Measurements from ENCODE around the gene UBL5.
A peak's percentile ranks its signal among the peaks of the same experiment; 100 is the strongest.
"Not testable (repeated sequence)": the region's sequence is repeated elsewhere in the genome, so short reads cannot be mapped to it uniquely, and the experiment has no call there.

Gene UBL5

DNA sequence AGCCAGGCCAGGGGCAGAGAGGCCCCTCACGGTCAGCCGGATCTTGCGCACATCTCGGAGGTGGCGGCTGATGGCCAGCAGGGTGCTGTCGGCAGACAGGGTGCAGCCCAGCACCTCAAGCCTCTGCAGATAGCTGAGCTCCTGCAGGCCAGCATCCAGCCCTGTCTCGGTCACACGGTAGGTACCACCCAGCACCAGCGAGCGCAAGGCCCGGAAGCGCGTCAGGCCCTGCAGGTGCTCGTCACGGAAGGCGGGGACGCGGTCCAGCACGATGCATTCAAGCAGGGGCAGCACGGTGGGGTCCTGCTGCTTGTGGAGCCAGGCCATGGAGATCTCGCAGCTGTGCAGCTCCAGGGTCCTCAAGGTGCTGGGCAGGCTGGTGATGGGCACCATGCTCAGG is 16.6 kb upstream of the UBL5 start:
- no peak for DNase-seq (ENCODE audit: low read depth)

DNA sequence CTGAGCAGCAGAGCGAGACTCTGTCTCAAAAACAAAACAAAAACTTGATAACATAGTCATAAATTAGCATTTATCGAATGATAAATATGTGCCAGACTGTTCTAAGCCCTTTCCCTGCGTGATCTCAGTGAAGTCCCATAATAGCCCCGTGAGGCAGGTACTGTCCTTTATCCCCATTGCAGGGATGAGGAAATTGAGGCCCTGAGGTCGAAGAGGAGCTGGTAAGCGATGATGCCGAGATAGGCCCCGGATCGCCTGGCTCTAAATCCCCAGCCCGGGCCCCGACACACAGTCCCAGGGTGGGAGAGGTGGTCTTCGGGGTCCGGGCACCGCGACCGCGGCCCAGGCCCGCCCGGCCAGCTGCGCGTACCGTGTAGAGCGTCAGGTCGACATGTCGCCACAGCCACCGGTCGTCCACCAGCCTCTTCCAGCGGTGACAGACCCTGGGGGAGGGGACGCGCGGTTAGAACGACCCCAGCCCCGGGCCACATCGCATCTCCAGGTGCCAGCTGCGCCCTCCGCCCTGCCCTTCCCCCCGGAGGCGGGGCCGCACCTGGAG is 9.5 kb upstream of the UBL5 start:
- no peak for DNase-seq (ENCODE audit: low read depth)

DNA sequence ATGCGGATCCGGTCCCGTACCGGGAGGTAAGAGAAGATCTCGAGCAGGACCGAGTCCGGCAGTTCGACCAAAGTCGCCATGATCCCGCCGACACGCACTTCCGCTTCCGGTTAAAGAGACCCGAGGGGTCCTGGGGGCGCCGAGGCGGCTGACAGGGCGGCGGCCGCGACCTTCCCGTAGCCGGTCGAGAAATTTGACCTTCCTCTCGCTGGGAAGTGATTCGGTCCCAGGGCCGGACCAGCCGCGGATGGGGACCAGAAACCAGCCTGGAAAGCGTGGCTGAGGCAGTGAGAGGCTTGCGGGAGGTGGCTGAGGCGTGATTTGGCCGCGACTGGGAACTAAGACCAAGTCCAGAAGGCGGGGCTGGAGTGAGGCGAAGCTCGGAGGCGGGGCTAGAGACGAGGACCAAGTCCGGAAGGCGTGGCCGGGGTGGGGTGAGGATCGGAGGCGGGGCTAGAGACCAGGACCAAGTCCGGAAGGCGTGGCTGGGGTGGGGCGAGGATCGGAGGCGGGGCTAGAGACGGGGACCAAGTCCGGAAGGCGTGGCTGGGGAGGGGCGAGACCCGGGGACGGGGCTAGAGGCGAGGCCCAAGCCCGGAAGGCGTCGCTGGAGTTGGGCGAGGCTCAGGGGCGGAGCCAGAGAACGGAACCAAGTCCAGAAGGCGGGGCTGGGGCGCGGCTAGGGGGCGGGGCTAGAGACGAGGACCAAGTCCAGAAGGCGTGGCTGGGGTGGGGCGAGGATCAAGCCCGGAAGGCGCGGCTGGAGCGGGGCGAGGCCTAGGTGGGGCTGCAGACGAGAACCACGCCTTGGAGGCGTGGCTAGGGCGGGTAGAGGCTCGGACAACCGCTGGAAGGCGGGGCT is 8.8 kb upstream of the UBL5 start, which contains the start of gene FBXL12:
Gene FBXL12, minus strand, starts transcription at position 346 of the 862 bp plus-strand sequence. Its CDS starts 266 bp downstream, at position 80.
- peak; percentile 99 for DNase-seq (ENCODE audit: low read depth)

DNA sequence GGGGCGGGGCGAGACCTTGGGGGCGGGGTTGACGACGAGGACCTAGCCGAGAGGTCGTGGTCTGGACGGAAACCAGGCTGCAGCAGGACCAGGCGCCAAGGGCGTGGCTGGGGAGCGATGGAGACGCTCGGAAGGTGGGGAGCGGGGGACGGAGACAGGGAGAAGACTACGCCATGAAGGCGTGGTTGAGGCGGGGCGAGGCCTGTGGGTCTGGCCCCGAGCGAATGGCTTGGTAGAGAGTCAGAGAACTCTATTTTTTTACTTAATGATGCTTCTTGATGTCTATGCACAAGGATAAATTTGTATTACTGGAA is 8.2 kb upstream of the UBL5 start:
- no peak for DNase-seq (ENCODE audit: low read depth)

GRCh38 chr19:9820034-9820433 is 7.7 kb upstream of the UBL5 start:
- DNase-seq (ENCODE audit: low read depth): not testable (repeated sequence)

DNA sequence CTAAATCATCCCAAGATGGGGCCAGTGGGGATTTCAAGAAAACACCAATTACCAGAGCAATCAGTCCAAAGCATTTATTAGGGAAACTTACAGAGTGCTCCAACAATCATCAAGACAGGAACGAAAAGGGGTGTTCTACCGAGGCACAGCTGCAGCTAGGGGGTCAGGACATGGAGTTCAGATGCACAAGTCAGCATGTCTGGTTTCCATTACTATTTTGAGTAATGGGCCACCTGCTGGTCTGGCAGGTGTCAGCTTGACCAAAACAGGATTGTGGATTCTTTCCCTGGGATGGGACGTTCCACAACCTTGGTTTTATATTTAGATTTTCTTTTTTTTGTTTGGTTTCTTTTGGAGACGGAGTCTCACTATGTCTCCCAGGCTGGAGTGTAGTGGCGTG is 3.9 kb upstream of the UBL5 start:
- no peak for DNase-seq (ENCODE audit: low read depth)

- DNase-seq (ENCODE audit: low read depth): no peak
These were observed 889 bp downstream of the UBL5 start for GRCh38 chr19:9828551-9829063.

GRCh38 chr19:9834307-9834725 is 6.6 kb downstream of the UBL5 start:
- DNase-seq (ENCODE audit: low read depth): no peak

GRCh38 chr19:9834726-9835506 is 7.2 kb downstream of the UBL5 start, which contains the start of gene PIN1:
PIN1 (plus strand) TSS chr19:9835318; CDS start chr19:9835345, 27 bp downstream.
- DNase-seq (ENCODE audit: low read depth): peak; percentile 98

- DNase-seq (ENCODE audit: low read depth): no peak
These were observed 7.8 kb downstream of the UBL5 start for GRCh38 chr19:9835507-9835949.

DNA sequence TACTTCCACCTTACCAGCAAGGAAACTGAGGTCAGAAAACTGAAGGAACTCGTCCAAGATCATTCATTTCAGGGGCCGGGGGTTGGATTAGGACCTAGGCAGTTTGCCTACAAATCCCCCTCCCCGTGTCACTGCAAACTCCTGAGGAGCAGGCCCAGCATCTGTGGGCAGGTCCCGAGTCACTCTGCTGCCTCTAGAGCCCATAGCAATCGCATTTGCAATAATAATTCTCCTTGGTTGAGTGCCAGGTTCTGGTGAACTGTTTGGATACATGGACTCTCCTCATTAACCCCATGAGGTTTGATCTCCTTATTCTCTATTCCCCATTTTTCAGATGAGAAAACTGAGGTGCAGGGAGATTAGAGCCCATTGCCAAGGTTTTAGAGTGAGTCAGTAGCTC is 8.3 kb downstream of the UBL5 start:
- DNase-seq (ENCODE audit: low read depth): peak; percentile 15

GRCh38 chr19:9838324-9838723 is 10.6 kb downstream of the UBL5 start:
- DNase-seq (ENCODE audit: low read depth): no peak

DNA sequence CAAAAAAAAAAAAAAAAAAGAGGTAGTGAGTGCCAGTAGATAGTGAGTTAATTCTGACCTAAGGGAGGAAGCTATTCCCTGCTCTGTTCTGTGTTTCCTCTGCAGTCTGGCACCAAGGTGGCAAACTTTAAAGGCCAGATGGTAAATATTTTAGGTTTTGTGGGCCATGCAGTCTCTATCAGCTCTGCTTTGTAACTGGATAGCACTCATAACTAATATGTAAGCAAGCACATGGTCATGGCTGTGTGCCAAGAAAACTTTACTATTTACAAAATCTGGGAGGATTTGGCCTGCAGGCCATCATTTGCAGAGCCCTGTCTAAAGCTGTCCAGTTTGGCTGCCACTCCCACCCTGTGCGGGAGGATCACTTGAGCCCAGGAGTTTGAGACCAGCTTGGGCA is 11.7 kb downstream of the UBL5 start:
- no peak for DNase-seq (ENCODE audit: low read depth)

GRCh38 chr19:9842834-9843625 is 15.3 kb downstream of the UBL5 start:
- DNase-seq (ENCODE audit: low read depth): no peak

- not testable (repeated sequence) for DNase-seq (ENCODE audit: low read depth)
These were observed 16.0 kb downstream of the UBL5 start for GRCh38 chr19:9843626-9844273.

DNA sequence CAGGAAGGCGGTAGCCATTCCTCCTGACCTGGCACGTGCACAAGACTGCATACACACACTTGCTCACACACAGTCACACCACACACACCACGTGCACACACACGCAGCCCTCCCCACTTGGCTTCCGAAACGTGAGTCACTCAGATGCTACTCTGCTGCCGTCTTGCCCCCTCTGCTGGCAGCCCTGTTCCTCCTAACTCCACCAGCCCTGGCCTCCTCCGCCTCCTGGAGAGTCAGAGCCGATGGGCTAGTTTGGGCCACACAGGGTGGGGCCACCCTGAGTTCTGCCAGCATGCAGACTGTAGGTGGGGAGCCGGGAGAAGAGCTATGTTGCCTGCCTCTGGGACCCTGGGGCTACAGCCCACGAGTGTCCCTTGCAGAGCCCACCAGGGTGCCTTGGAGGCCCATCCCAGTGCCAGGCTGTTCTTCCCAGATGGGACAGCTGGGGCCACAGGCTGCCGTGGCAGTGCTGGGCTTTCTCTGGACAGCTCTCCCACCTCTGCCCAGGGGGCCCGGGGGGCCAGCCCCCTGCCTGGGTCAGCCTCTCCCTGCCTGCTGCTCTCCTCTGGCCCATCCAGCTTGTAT is 19.5 kb downstream of the UBL5 start:
- peak; percentile 84 for DNase-seq (ENCODE audit: low read depth)

- DNase-seq (ENCODE audit: low read depth): no peak
These were observed 20.3 kb downstream of the UBL5 start for GRCh38 chr19:9848060-9848459.

DNA sequence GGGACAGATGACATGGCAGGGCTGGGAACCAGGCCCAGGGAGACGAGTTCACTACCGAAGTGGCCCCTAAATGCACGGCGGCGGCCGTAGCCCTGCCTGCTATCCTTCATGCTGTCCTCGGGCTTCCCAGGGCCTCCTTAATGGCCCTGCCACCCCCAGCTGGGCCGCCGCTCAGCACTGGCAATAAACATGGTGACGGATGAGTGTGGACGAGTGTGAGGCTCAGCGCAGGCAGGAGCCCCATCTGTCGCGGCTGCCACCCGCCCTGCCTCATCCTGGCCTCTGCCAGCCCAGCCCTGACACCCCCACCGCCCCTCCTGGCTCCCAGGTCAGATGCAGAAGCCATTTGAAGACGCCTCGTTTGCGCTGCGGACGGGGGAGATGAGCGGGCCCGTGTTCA is 21.0 kb downstream of the UBL5 start:
- no peak for DNase-seq (ENCODE audit: low read depth)

- DNase-seq (ENCODE audit: low read depth): no peak
These were observed 22.1 kb downstream of the UBL5 start for GRCh38 chr19:9849791-9850190.

GRCh38 chr19:9850235-9850959 is 22.7 kb downstream of the UBL5 start:
- DNase-seq (ENCODE audit: low read depth): no peak

Measured in stromal cell of bone marrow (primary cell).